H1 (cell line): ENCODE results near the gene SH2D7. TPM values are rescaled to one million over a fixed set of nuclear protein-coding genes. Genes with fewer than 3 reads are reported as not detected.

Experiments used
- CTCF ChIA-PET: fragments of 300-600 bp; sonication (Branson Sonifier 250); formaldehyde crosslinking; loops from one replicate; lab custom pipeline; 2021; ENCODE audit not compliant: partially characterized antibody; lab: Charles Lee
- POLR2A ChIA-PET: fragments of 300-600 bp; sonication (Branson Sonifier 250); formaldehyde crosslinking; loops from one replicate; lab custom pipeline; 2021; ENCODE audit warnings: inconsistent platforms; ENCODE audit not compliant: partially characterized antibody; lab: Charles Lee
- DNase-seq, 2 experiments: peaks; one replicate each; pipeline versions ENCODE4 v3.0.0 to v3.0.0-alpha.2; 2010 to 2022; ENCODE audit warnings: low spot score in 2 of 2, low read depth in 1 of 2, mixed read lengths in 1 of 2
- FAIRE-seq: peaks from 2 replicates; lab custom pipeline; 2011; peaks lifted over from hg19 to GRCh38; lab: Jason Lieb, UNC
- H2AFZ ChIP-seq: 2 replicates; pipeline ENCODE4 v1.8.1; 2012; ENCODE audit warnings: low read length, inconsistent platforms
- H2AK5ac ChIP-seq: 2 replicates; pipeline ENCODE4 v1.6.1; 2013; ENCODE audit warnings: low read depth, low read length
- H2BK120ac ChIP-seq: replicated peaks from 2 replicates; pipeline ENCODE3; 2013; ENCODE audit warnings: low read depth, low read length, inconsistent platforms
- H2BK12ac ChIP-seq: 2 replicates; pipeline ENCODE4 v1.6.1; 2013; ENCODE audit warnings: low read depth, low read length
- H2BK15ac ChIP-seq: 2 replicates; pipeline ENCODE4 v1.6.1; 2013; ENCODE audit warnings: low read length
- H2BK20ac ChIP-seq: 2 replicates; pipeline ENCODE4 v1.6.1; 2013; ENCODE audit warnings: low read length
- H2BK5ac ChIP-seq: 2 replicates; pipeline ENCODE4 v1.6.1; 2013; ENCODE audit warnings: low read depth, low read length
- H3K14ac ChIP-seq: 2 replicates; pipeline ENCODE4 v1.6.1; 2013; ENCODE audit warnings: inconsistent platforms; ENCODE audit not compliant: insufficient read length
- H3K18ac ChIP-seq: 2 replicates; pipeline ENCODE4 v1.6.1; 2013; ENCODE audit warnings: low read length; ENCODE audit errors: extremely low read depth
- H3K23ac ChIP-seq: 2 replicates; pipeline ENCODE4 v1.6.1; 2013; ENCODE audit warnings: inconsistent platforms; ENCODE audit not compliant: insufficient read length
- H3K23me2 ChIP-seq: 2 replicates; pipeline ENCODE4 v1.6.1; 2013; ENCODE audit warnings: low read depth, low read length
- H3K27ac ChIP-seq: 2 replicates; pipeline ENCODE4 v1.6.1; 2011; ENCODE audit warnings: low read depth, low read length, inconsistent platforms
- H3K27me3 ChIP-seq, 4 experiments: replicated peaks in 1 of 4; 1 replicate in 1 of 4; 2 replicates in 3 of 4; pipeline versions ENCODE4 v1.6.1 to v1.8.1; 2011 to 2013; ENCODE audit warnings: low read length in 3 of 4, mild to moderate bottlenecking in 3 of 4, inconsistent platforms in 2 of 4, mixed read lengths in 2 of 4, moderate library complexity in 1 of 4; ENCODE audit not compliant: control insufficient read depth in 3 of 4, insufficient read depth in 3 of 4; ENCODE audit errors: extremely low read depth in 1 of 4
- H3K36me3 ChIP-seq, 4 experiments: 2 replicates each; pipeline versions ENCODE4 v1.6.1 to v1.8.1; 2011 to 2013; ENCODE audit warnings: mild to moderate bottlenecking in 4 of 4, low read length in 3 of 4, moderate library complexity in 2 of 4, control low read depth in 1 of 4, inconsistent platforms in 1 of 4; ENCODE audit not compliant: insufficient read depth in 4 of 4, control insufficient read depth in 2 of 4
- H3K4ac ChIP-seq: replicated peaks from 2 replicates; pipeline ENCODE3; 2013; ENCODE audit warnings: low read length, low read depth, mixed read lengths, inconsistent platforms; ENCODE audit not compliant: insufficient read length
- H3K4me1 ChIP-seq, 4 experiments: replicated peaks in 1 of 4; 1 replicate in 1 of 4; 2 replicates in 3 of 4; pipeline versions ENCODE4 v1.6.1 to v1.8.1; 2011 to 2013; ENCODE audit warnings: low read length in 3 of 4, inconsistent platforms in 2 of 4, mixed read lengths in 1 of 4; ENCODE audit not compliant: insufficient read depth in 4 of 4, control insufficient read depth in 3 of 4
- H3K4me2 ChIP-seq, 2 experiments: 2 replicates each; pipeline versions ENCODE4 v1.6.1 to v1.8.1; 2011 to 2013; ENCODE audit warnings: low read depth in 2 of 2, low read length in 2 of 2, control low read depth in 1 of 2, inconsistent platforms in 1 of 2, mild to moderate bottlenecking in 1 of 2; ENCODE audit not compliant: insufficient read depth in 1 of 2
- H3K4me3 ChIP-seq, 4 experiments: fragments of 200-600, 300-600 bp in 1 of 4; sonication (generic), shearing (Covaris generic), sonication (Bioruptor Twin) in 1 of 4; 2 replicates each; pipeline versions ENCODE4 v1.5.1 to v1.8.1; 2011 to 2016; ENCODE audit warnings: low read length in 4 of 4, low read depth in 3 of 4, control low read depth in 2 of 4, inconsistent platforms in 2 of 4, mild to moderate bottlenecking in 2 of 4, mixed read lengths in 1 of 4, moderate library complexity in 1 of 4; ENCODE audit not compliant: insufficient read depth in 2 of 4; ENCODE audit errors: extremely low read depth in 1 of 4
- H3K56ac ChIP-seq: replicated peaks from 2 replicates; pipeline ENCODE3; 2013; ENCODE audit warnings: low read depth, mild to moderate bottlenecking, mixed read lengths, low read length, inconsistent platforms; ENCODE audit not compliant: insufficient read length
- H3K79me1 ChIP-seq: 2 replicates; pipeline ENCODE4 v1.6.1; 2013; ENCODE audit warnings: low read depth, low read length, control low read depth
- H3K79me2 ChIP-seq, 2 experiments: 2 replicates each; pipeline versions ENCODE4 v1.6.1 to v1.8.1; 2012 to 2013; ENCODE audit warnings: low read length in 2 of 2, mild to moderate bottlenecking in 2 of 2, inconsistent platforms in 1 of 2; ENCODE audit not compliant: insufficient read depth in 2 of 2, control insufficient read depth in 1 of 2
- H3K9ac ChIP-seq, 4 experiments: replicated peaks in 1 of 4; 1 replicate in 1 of 4; 2 replicates in 3 of 4; pipeline versions ENCODE4 v1.6.1 to v1.8.1; 2011 to 2013; ENCODE audit warnings: low read depth in 3 of 4, low read length in 3 of 4, control low read depth in 2 of 4, mild to moderate bottlenecking in 2 of 4, moderate library complexity in 2 of 4, inconsistent platforms in 1 of 4; ENCODE audit errors: extremely low read depth in 1 of 4
- H3K9me3 ChIP-seq, 2 experiments: 2 replicates each; pipeline versions ENCODE4 v1.6.1 to v1.8.1; 2012 to 2013; ENCODE audit warnings: mild to moderate bottlenecking in 2 of 2, moderate library complexity in 2 of 2, control low read depth in 1 of 2, inconsistent platforms in 1 of 2, low read depth in 1 of 2, low read length in 1 of 2, mixed read lengths in 1 of 2; ENCODE audit not compliant: insufficient read depth in 2 of 2
- H4K20me1 ChIP-seq, 2 experiments: replicated peaks in 1 of 2; 2 replicates each; pipeline versions ENCODE3 to v1.8.1; 2011 to 2013; ENCODE audit warnings: inconsistent platforms in 2 of 2, low read length in 2 of 2, mild to moderate bottlenecking in 1 of 2; ENCODE audit not compliant: insufficient read depth in 2 of 2, control insufficient read depth in 1 of 2
- H4K5ac ChIP-seq: 2 replicates; pipeline ENCODE4 v1.6.1; 2013; ENCODE audit warnings: low read length, low read depth, mixed read lengths, inconsistent platforms; ENCODE audit not compliant: insufficient read length
- H4K8ac ChIP-seq: 2 replicates; pipeline ENCODE4 v1.8.0; 2013; ENCODE audit warnings: mild to moderate bottlenecking, moderate library complexity, low read length, inconsistent platforms; ENCODE audit not compliant: insufficient read depth; ENCODE audit errors: extremely low read depth
- H4K91ac ChIP-seq: replicated peaks from 2 replicates; pipeline ENCODE3; 2013; ENCODE audit warnings: low read length, mixed read lengths, inconsistent platforms; ENCODE audit not compliant: insufficient read length
- ASH2L ChIP-seq: fragments of 200-600, 300-600 bp; sonication (generic); IDR thresholded peaks from one replicate; pipeline ENCODE4 v1.7.1; 2017; ENCODE audit warnings: low read length
- BACH1 ChIP-seq: IDR thresholded peaks from 2 replicates; pipeline ENCODE4 v1.6.1; 2012; ENCODE audit warnings: low read length, improper control_type of control experiment
- CHD2 ChIP-seq: IDR thresholded peaks from 2 replicates; pipeline ENCODE4 v1.6.1; 2012; ENCODE audit warnings: low read length, improper control_type of control experiment
- CTBP2 ChIP-seq: IDR thresholded peaks from 2 replicates; pipeline ENCODE4 v1.7.0; 2011; ENCODE audit warnings: borderline replicate concordance, mild to moderate bottlenecking, moderate library complexity, mixed read lengths, low read length; ENCODE audit not compliant: insufficient read depth, insufficient read length
- E2F6 ChIP-seq: IDR thresholded peaks from 2 replicates; pipeline ENCODE4 v1.6.1; 2012; ENCODE audit warnings: inconsistent platforms
- JUN ChIP-seq: IDR thresholded peaks from 2 replicates; pipeline ENCODE4 v1.6.1; 2011; ENCODE audit warnings: low read depth, mild to moderate bottlenecking, improper control_type of control experiment, low read length
- KDM1A ChIP-seq: fragments of 200-600, 300-600 bp; sonication (generic); IDR thresholded peaks from 2 replicates; pipeline ENCODE4 v1.7.1; 2016; ENCODE audit warnings: mild to moderate bottlenecking, low read length, borderline replicate concordance
- NANOG ChIP-seq: IDR thresholded peaks from 2 replicates; pipeline ENCODE4 v1.6.1; 2011; ENCODE audit warnings: low read length, low read depth, mild to moderate bottlenecking, inconsistent platforms; ENCODE audit not compliant: insufficient read depth, poor library complexity, severe bottlenecking
- SIN3A ChIP-seq, 2 experiments: IDR thresholded peaks in 1 of 2; conservative IDR thresholded peaks in 1 of 2; 2 replicates each; pipeline ENCODE4 v1.6.1; 2011 to 2012; ENCODE audit warnings: low read length in 2 of 2, improper control_type of control experiment in 1 of 2, low read depth in 1 of 2, mild to moderate bottlenecking in 1 of 2
- SIRT6 ChIP-seq: IDR thresholded peaks from one replicate; pipeline ENCODE4 v1.7.1; 2012; ENCODE audit warnings: low read length, inconsistent platforms
- ZNF274 ChIP-seq: IDR thresholded peaks from 2 replicates; pipeline ENCODE4 v1.7.0; 2012; ENCODE audit warnings: low read length, borderline replicate concordance; ENCODE audit errors: extremely low read depth
- WGBS, 2 experiments: shearing (Covaris generic) in 1 of 2; methylation state at CpG; one replicate each; pipeline versions ENCODE4 v1.1.6 to v1.1.7; 2013 to 2015; ENCODE audit warnings: low lambda C conversion rate in 2 of 2, mixed read lengths in 2 of 2, inconsistent platforms in 1 of 2, low coverage in 1 of 2, missing lambda C conversion rate in 1 of 2; ENCODE audit not compliant: insufficient replicate concordance in 2 of 2, insufficient coverage in 1 of 2, insufficient read length in 1 of 2; ENCODE audit errors: extremely low coverage in 1 of 2, missing lambda C conversion rate in 1 of 2; 5-methylcytosine and 5-hydroxymethylcytosine counted together
- polyA plus RNA-seq, 7 experiments: library from polyadenylated mRNA; depleted of rRNA in 3 of 7; stranded (reverse) in 5 of 7; unstranded in 2 of 7; fragments of >200 nt in 5 of 7; fragments of 200-250 nt in 2 of 7; gene quantifications; 1 replicate in 5 of 7; 2 replicates in 1 of 7; 4 replicates in 1 of 7; pipeline versions ENCODE4 v1.2.1 to v1.2.3, GENCODE V29; 2011 to 2013; ENCODE audit warnings: missing spikeins in 2 of 7, mixed read lengths in 2 of 7
- total RNA-seq: library from RNA; stranded (reverse); fragmentation: NEBNext Ultra II Directional; extraction: Animal tissue kit (Norgen Biotek cat#: 25700); gene quantifications from 2 replicates; pipeline ENCODE4 v1.2.1, GENCODE V29; 2021

The SH2D7 gene
- total and polyA plus RNA-seq, 2 of the 8 experiments (the other 6 are each of a cell fraction or from before 2014, with no cell fraction given): not detected

DNA sequence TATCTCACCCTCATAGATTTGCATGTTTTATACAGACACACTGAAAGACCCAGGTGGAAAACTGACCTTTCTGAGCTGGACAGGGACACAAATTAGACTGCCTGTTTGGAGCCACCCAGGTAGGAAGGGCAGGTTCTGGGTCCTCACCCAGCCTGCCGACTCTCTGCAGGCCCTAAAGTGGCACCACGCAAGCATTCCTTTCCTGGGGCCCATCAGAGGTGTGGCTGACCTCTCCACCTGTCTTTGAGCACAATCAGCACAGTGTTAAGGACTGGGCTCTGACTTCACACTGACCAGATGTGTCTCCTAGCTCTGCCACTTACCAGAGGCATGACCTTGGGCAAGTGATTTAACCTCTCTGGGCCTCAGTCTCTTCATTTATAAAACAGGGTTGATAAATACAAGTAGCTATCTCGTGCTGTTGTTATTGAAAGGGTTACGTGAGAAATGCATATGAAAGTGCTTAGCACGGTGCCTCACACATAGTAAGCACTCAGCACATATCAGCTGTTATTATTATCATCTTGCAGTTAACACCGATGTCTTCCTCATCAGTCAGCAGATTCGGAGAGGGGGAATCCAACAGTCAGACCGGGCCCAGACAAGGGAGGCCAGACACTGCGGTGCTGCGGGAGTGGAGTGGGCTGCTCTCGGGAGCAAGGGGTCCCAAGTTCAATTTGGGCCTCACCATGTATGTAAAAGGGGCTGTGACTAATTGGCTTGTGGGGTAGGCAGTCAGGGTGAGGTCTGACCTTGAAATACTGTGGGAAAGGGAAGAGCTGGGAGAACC, 12.9 kb upstream of the SH2D7 start:
- 89% methylated on average over 11 of the region's 11 CpGs; no CpG with 5 or more reads in 1 of the 2 experiments for WGBS, 2 experiments
- ChIA-PET POLR2A (interaction anchor here (1.1 to 1.6 kb wide), 2 partner anchors 9 to 14 kb away, joined by 3 read pairs; no protein-coding TSS in a partner anchor), CTCF (interaction anchor here (0.9 to 2.5 kb wide), 3 partner anchors 11 to 113 kb away, joined by 3 to 9 read pairs (median 4); no protein-coding TSS in a partner anchor)
- no peak overlapping the region for H2BK20ac ChIP-seq
- peaks cover 0 to 8% (median 3%) of the 10 kb centered on the region in 4 experiments; a peak in 4 of 7 replicates for H3K4me1 ChIP-seq
- no peak overlapping the region for H2BK12ac ChIP-seq
- H3K4ac ChIP-seq: no peak overlapping the region
- H3K23ac ChIP-seq: no peak overlapping the region
- H3K56ac ChIP-seq: no peak overlapping the region
- H3K18ac ChIP-seq: no peak overlapping the region
- no peak overlapping the region for H4K91ac ChIP-seq
- no peak overlapping the region for H3K14ac ChIP-seq
- H2AFZ ChIP-seq: no peak overlapping the region
- no peaks in the 10 kb centered on the region for H3K9me3 ChIP-seq
- no peak overlapping the region for H2AK5ac ChIP-seq
- no peaks in the 10 kb centered on the region for H3K27me3 ChIP-seq
- no peak overlapping the region for H3K9ac ChIP-seq
- H3K36me3 ChIP-seq: no peaks in the 10 kb centered on the region
- no peaks in the 10 kb centered on the region for H3K79me1 ChIP-seq
- no peak overlapping the region for H2BK5ac ChIP-seq
- H4K5ac ChIP-seq: no peak overlapping the region
- no peak overlapping the region for H2BK120ac ChIP-seq
- no peak overlapping the region for H3K4me2 ChIP-seq
- no peak overlapping the region for H3K27ac ChIP-seq
- no peak overlapping the region for H3K4me3 ChIP-seq
- peaks cover 0 to 5% of the 10 kb centered on the region in 2 experiments; a peak in 2 of 4 replicates for H3K79me2 ChIP-seq
- no peak for DNase-seq
- no peaks in the 10 kb centered on the region for H4K20me1 ChIP-seq
- no peak overlapping the region for H2BK15ac ChIP-seq
- H3K23me2 ChIP-seq: peaks cover 9% of the 10 kb centered on the region
- H4K8ac ChIP-seq: no peak overlapping the region
- FAIRE-seq: no peak
- TF ChIP-seq ASH2L (no peak), KDM1A (no peak), ZNF274 (no peak), SIN3A (conservative IDR thresholded peaks at IDR 0.05 in 1 of 2, IDR thresholded peaks at IDR 0.05 in 1 of 2; ENCODE audit: low read depth in 1 of 2, low read length in 2 of 2) (no peak), BACH1 (no peak), E2F6 (no peak), CHD2 (no peak), NANOG (no peak), SIRT6 (no peak), CTBP2 (no peak), JUN (no peak)
